Loucy (cell line): Measurements from ENCODE around the gene GPR85.

Experiments used
- H2AFZ ChIP-seq: fragments of 200-600 bp; sonication (generic); 2 replicates; pipeline ENCODE4 v1.6.0; 2016; ENCODE audit warnings: antibody characterized with exemption, mild to moderate bottlenecking, low read length, moderate library complexity
- H3F3A ChIP-seq: fragments of 200-600 bp; 2 replicates; pipeline ENCODE4 v1.6.0; 2016; ENCODE audit warnings: antibody characterized with exemption, low read depth, mild to moderate bottlenecking
- H3K27me3 ChIP-seq: fragments of 200-600 bp; sonication (generic); 2 replicates; pipeline ENCODE4 v1.6.1; 2014; ENCODE audit warnings: low read length, mild to moderate bottlenecking; ENCODE audit not compliant: insufficient read depth, poor library complexity, severe bottlenecking
- H3K36me3 ChIP-seq: fragments of 200-600 bp; sonication (generic); 2 replicates; pipeline ENCODE4 v1.6.1; 2016; ENCODE audit warnings: low read length; ENCODE audit not compliant: insufficient read depth
- H3K4me1 ChIP-seq: fragments of 200-600 bp; sonication (generic); 2 replicates; pipeline ENCODE4 v1.5.1; 2014; ENCODE audit warnings: low read length, mild to moderate bottlenecking; ENCODE audit not compliant: insufficient read depth, poor library complexity, severe bottlenecking
- H3K4me2 ChIP-seq: fragments of 200-600 bp; sonication (generic); 2 replicates; pipeline ENCODE4 v1.6.0; 2014; ENCODE audit warnings: antibody characterized with exemption, low read length, low read depth, mild to moderate bottlenecking; ENCODE audit not compliant: poor library complexity, severe bottlenecking
- H3K4me3 ChIP-seq: fragments of 200-600 bp; sonication (generic); 2 replicates; pipeline ENCODE4 v1.5.1; 2014; ENCODE audit warnings: low read length, mild to moderate bottlenecking, mixed read lengths; ENCODE audit not compliant: poor library complexity, severe bottlenecking
- H3K79me2 ChIP-seq: fragments of 200-600 bp; sonication (generic); 2 replicates; pipeline ENCODE4 v1.6.1; 2014; ENCODE audit warnings: low read length; ENCODE audit not compliant: insufficient read depth
- H3K9ac ChIP-seq: fragments of 200-600 bp; sonication (generic); 2 replicates; pipeline ENCODE4 v1.6.0; 2014; ENCODE audit warnings: mild to moderate bottlenecking, low read depth, low read length, moderate library complexity; ENCODE audit not compliant: poor library complexity, severe bottlenecking
- H3K9me2 ChIP-seq: fragments of 200-600 bp; sonication (generic); replicated peaks from 2 replicates; pipeline ENCODE4 v1.6.1; 2016; ENCODE audit warnings: low read depth, low read length, mixed read lengths
- H3K9me3 ChIP-seq: fragments of 200-600 bp; sonication (generic); 2 replicates; pipeline ENCODE4 v1.6.1; 2014; ENCODE audit warnings: mild to moderate bottlenecking, antibody characterized with exemption, low read length, low read depth; ENCODE audit not compliant: insufficient read depth
- H4K20me1 ChIP-seq: fragments of 200-600 bp; sonication (generic); 2 replicates; pipeline ENCODE4 v1.6.0; 2014; ENCODE audit warnings: antibody characterized with exemption, low read length, mild to moderate bottlenecking; ENCODE audit not compliant: insufficient read depth, poor library complexity, severe bottlenecking
- EZH2phosphoT487 ChIP-seq: fragments of 200-600 bp; IDR thresholded peaks from 2 replicates; pipeline ENCODE4 v1.6.1; 2018; ENCODE audit warnings: antibody characterized with exemption, mild to moderate bottlenecking, moderate library complexity, borderline replicate concordance
- TF ChIP-seq, protein P1 (sequence below): fragments of 200-600 bp; sonication (generic); conservative IDR thresholded peaks from 2 replicates; pipeline ENCODE4 v1.5.1; 2014; ENCODE audit warnings: mild to moderate bottlenecking, antibody characterized with exemption, low read length

GPR85 gene

DNA sequence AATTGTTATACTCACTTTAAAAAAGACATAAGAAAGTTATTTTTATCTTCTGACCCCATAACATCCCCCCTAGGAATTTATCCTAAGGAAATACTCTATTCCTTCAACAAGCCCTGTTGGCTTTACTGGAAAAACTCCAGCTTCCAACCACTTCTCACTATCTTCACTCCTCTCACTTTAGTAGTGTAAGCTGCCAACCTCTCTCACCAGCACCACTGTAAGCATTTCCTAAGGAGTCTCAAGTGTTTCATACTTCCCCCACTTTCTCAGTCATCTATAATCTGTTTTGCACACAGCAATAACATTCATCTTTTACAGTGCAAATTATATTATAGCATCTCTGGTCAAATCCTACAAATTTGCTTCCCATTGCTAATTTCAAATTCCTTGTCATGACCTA is 45.8 kb downstream of the GPR85 start:
- no peak for TF ChIP-seq EZH2phosphoT487
- Histone ChIP-seq H3K4me1 (no peaks in the 10 kb centered on the region), H3K36me3 (no peaks in the 10 kb centered on the region), H3K79me2 (no peaks in the 10 kb centered on the region), H3K9me2 (no peaks in the 10 kb centered on the region), H3F3A (no peaks in the 10 kb centered on the region), H2AFZ (no peak overlapping the region), H3K9me3 (no peaks in the 10 kb centered on the region), H3K27me3 (no peaks in the 10 kb centered on the region), H4K20me1 (no peaks in the 10 kb centered on the region), H3K4me3 (no peak overlapping the region), H3K4me2 (no peak overlapping the region), H3K9ac (no peak overlapping the region)

DNA sequence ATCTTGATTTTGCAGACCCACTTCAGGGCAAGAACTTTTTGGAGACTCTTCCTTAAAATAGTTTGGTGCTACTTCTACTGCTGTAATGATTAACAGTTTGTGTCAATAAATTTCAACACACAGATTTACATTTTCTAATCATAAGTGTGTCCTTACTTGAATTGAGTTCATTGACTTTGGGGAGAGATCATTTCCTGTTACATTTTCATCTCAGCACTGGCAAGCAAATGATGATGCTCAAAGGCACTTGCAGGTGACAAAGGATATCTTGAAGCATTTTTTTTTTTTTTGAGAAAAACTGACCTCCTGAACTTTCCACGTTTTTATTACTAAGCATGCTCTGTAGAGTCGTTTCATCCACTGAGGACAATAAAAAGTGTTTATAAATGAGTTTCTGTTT is 52.7 kb downstream of the GPR85 start:
- H3K9me2 ChIP-seq: no peaks in the 10 kb centered on the region
- no peaks in the 10 kb centered on the region for H3K79me2 ChIP-seq
- no peak overlapping the region for H2AFZ ChIP-seq
- TF ChIP-seq, protein P1, sequence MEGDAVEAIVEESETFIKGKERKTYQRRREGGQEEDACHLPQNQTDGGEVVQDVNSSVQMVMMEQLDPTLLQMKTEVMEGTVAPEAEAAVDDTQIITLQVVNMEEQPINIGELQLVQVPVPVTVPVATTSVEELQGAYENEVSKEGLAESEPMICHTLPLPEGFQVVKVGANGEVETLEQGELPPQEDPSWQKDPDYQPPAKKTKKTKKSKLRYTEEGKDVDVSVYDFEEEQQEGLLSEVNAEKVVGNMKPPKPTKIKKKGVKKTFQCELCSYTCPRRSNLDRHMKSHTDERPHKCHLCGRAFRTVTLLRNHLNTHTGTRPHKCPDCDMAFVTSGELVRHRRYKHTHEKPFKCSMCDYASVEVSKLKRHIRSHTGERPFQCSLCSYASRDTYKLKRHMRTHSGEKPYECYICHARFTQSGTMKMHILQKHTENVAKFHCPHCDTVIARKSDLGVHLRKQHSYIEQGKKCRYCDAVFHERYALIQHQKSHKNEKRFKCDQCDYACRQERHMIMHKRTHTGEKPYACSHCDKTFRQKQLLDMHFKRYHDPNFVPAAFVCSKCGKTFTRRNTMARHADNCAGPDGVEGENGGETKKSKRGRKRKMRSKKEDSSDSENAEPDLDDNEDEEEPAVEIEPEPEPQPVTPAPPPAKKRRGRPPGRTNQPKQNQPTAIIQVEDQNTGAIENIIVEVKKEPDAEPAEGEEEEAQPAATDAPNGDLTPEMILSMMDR: no peak
- TF ChIP-seq EZH2phosphoT487: no peak
- no peak overlapping the region for H3K9ac ChIP-seq
- no peaks in the 10 kb centered on the region for H4K20me1 ChIP-seq
- H3K9me3 ChIP-seq: no peaks in the 10 kb centered on the region
- no peaks in the 10 kb centered on the region for H3K27me3 ChIP-seq
- no peaks in the 10 kb centered on the region for H3K4me1 ChIP-seq
- no peaks in the 10 kb centered on the region for H3K36me3 ChIP-seq
- H3K4me2 ChIP-seq: no peak overlapping the region
- H3F3A ChIP-seq: no peaks in the 10 kb centered on the region
- no peak overlapping the region for H3K4me3 ChIP-seq
